Liver (tissue), 9 donors: Measurements from ENCODE around the gene PEF1. TPM values are rescaled to one million over a fixed set of nuclear protein-coding genes. Genes with fewer than 3 reads are reported as not detected.

Experiments used
- DNase-seq: peaks from one replicate; pipeline ENCODE4 v3.0.0-alpha.2; 2017; ENCODE audit warnings: low spot score
- H3K27ac ChIP-seq, 2 donors: one replicate each; pipeline ENCODE4 v1.7.0; 2013; ENCODE audit warnings: inconsistent platforms in 2 of 2, low read length in 2 of 2, control low read depth in 1 of 2, low read depth in 1 of 2, mild to moderate bottlenecking in 1 of 2
- H3K27me3 ChIP-seq, 4 donors: one replicate each; pipeline versions ENCODE4 v1.6.1 to v1.7.0; 2013; ENCODE audit warnings: low read length in 3 of 4, inconsistent platforms in 1 of 4, mild to moderate bottlenecking in 1 of 4, moderate library complexity in 1 of 4; ENCODE audit not compliant: control insufficient read depth in 4 of 4, insufficient read depth in 4 of 4
- H3K36me3 ChIP-seq, 4 donors: one replicate each; pipeline versions ENCODE4 v1.6.1 to v1.7.0; 2013; ENCODE audit warnings: low read length in 3 of 4, mild to moderate bottlenecking in 3 of 4, low read depth in 1 of 4, moderate library complexity in 1 of 4; ENCODE audit not compliant: control insufficient read depth in 4 of 4, insufficient read depth in 3 of 4
- H3K4me1 ChIP-seq, 4 donors: one replicate each; pipeline versions ENCODE4 v1.6.1 to v1.7.0; 2013; ENCODE audit warnings: low read length in 3 of 4, mild to moderate bottlenecking in 3 of 4, moderate library complexity in 1 of 4; ENCODE audit not compliant: control insufficient read depth in 4 of 4, insufficient read depth in 4 of 4
- H3K4me3 ChIP-seq, 3 donors: one replicate each; pipeline versions ENCODE4 v1.6.1 to v1.7.0; 2013; ENCODE audit warnings: low read length in 3 of 3, control low read depth in 1 of 3, low read depth in 1 of 3, mild to moderate bottlenecking in 1 of 3
- H3K9ac ChIP-seq, 2 donors: one replicate each; pipeline ENCODE4 v1.7.0; 2013; ENCODE audit warnings: low read length in 2 of 2, mild to moderate bottlenecking in 2 of 2, moderate library complexity in 2 of 2, control low read depth in 1 of 2, low read depth in 1 of 2
- H3K9me3 ChIP-seq, 4 donors: one replicate each; pipeline versions ENCODE4 v1.6.1 to v1.7.0; 2013; ENCODE audit warnings: low read length in 3 of 4; ENCODE audit not compliant: control insufficient read depth in 4 of 4
- ATF3 ChIP-seq: IDR thresholded peaks from 2 replicates; pipeline ENCODE4 v1.6.1; 2016; ENCODE audit warnings: antibody characterized with exemption
- CTCF ChIP-seq: fragments of 150-350 bp; IDR thresholded peaks from 2 replicates; pipeline ENCODE4 v1.5.1; 2017; ENCODE audit warnings: improper control_type of control experiment, low read depth, low read length; ENCODE audit not compliant: missing input control
- EGR1 ChIP-seq, 2 donors: IDR thresholded peaks; 2 replicates each; pipeline ENCODE4 v1.6.1; 2016 to 2018; ENCODE audit warnings: antibody characterized with exemption in 2 of 2, low read depth in 2 of 2
- FOXA1 ChIP-seq: IDR thresholded peaks from 2 replicates; pipeline ENCODE4 v1.6.1; 2016; ENCODE audit warnings: antibody characterized with exemption
- HNF4A ChIP-seq, 2 donors: conservative IDR thresholded peaks; 2 replicates each; pipeline ENCODE4 v1.6.1; 2016; ENCODE audit warnings: antibody characterized with exemption in 2 of 2, mild to moderate bottlenecking in 2 of 2
- HNF4G ChIP-seq: IDR thresholded peaks from 2 replicates; pipeline ENCODE4 v1.6.1; 2016; ENCODE audit warnings: antibody characterized with exemption
- JUND ChIP-seq, 2 donors: IDR thresholded peaks; 2 replicates each; pipeline ENCODE4 v1.6.1; 2016; ENCODE audit warnings: antibody characterized with exemption in 2 of 2
- MAX ChIP-seq: IDR thresholded peaks from 2 replicates; pipeline ENCODE4 v1.6.1; 2016; ENCODE audit warnings: antibody characterized with exemption
- NR2F2 ChIP-seq: IDR thresholded peaks from 2 replicates; pipeline ENCODE4 v1.6.1; 2016; ENCODE audit warnings: antibody characterized with exemption
- RAD21 ChIP-seq, 2 donors: IDR thresholded peaks; 2 replicates each; pipeline ENCODE4 v1.6.1; 2016; ENCODE audit warnings: antibody characterized with exemption in 2 of 2, mild to moderate bottlenecking in 2 of 2
- REST ChIP-seq: IDR thresholded peaks from 2 replicates; pipeline ENCODE4 v1.6.1; 2016; ENCODE audit warnings: antibody characterized with exemption, mild to moderate bottlenecking
- RXRA ChIP-seq, 2 donors: IDR thresholded peaks; 2 replicates each; pipeline ENCODE4 v1.6.1; 2017 to 2018; ENCODE audit warnings: antibody characterized with exemption in 2 of 2, mild to moderate bottlenecking in 1 of 2
- SP1 ChIP-seq: IDR thresholded peaks from 2 replicates; pipeline ENCODE4 v1.6.1; 2018; ENCODE audit warnings: antibody characterized with exemption, mild to moderate bottlenecking
- TAF1 ChIP-seq: conservative IDR thresholded peaks from 2 replicates; pipeline ENCODE4 v1.6.1; 2016; ENCODE audit warnings: antibody characterized with exemption, mild to moderate bottlenecking
- ZBTB33 ChIP-seq: IDR thresholded peaks from 2 replicates; pipeline ENCODE4 v1.6.1; 2016; ENCODE audit warnings: antibody characterized with exemption
- WGBS: extraction: QIAGEN DNeasy Blood & Tissue Kit; methylation state at CpG from one replicate; pipeline ENCODE4 v1.1.7; 2013; 5-methylcytosine and 5-hydroxymethylcytosine counted together
- polyA plus RNA-seq, 2 donors: library from polyadenylated mRNA; stranded (reverse) in 1 of 2; unstranded in 1 of 2; fragments of 200-250 nt in 1 of 2; fragments of >200 nt in 1 of 2; fragmentation: Nextera tagmentation in 1 of 2; extraction: Ambion mirVana in 1 of 2; gene quantifications; one replicate each; pipeline versions ENCODE4 v1.2.1 to v1.2.3, GENCODE V29; 2013 to 2015
- total RNA-seq, 2 donors: library from RNA; depleted of rRNA; stranded (reverse); fragments of >200 nt; gene quantifications; one replicate each; pipeline ENCODE4 v1.2.3, GENCODE V29; 2014
- donor health status: healthy.
- donor health status: healthy.
- donor health status: healthy.
- donor health status: healthy.
- donor health status: healthy.

PEF1 gene
- total and polyA plus RNA-seq, 4 donors = 27.7 to 46.8 (median 32.2) TPM

GRCh38 chr1:31655104-31655503 lies 10.4 kb upstream of the PEF1 start:
- no peak overlapping the region for H3K4me3 ChIP-seq
- 92% methylated on average over 6 of the region's 6 CpGs for WGBS
- no peak overlapping the region for H3K9ac ChIP-seq
- TF ChIP-seq SP1 = no peak
- no peak for TF ChIP-seq MAX
- no peak for TF ChIP-seq REST
- TF ChIP-seq RXRA (IDR thresholded peaks at IDR 0.05) = no peak
- TF ChIP-seq RAD21 (IDR thresholded peaks at IDR 0.05) = no peak
- TF ChIP-seq HNF4G = no peak
- no peak for TF ChIP-seq CTCF
- no peak for TF ChIP-seq NR2F2
- no peak for TF ChIP-seq JUND (IDR thresholded peaks at IDR 0.05)
- no peak for TF ChIP-seq TAF1
- TF ChIP-seq EGR1 (IDR thresholded peaks at IDR 0.05; ENCODE audit: low read depth in 2 of 2) = no peak
- no peak for TF ChIP-seq HNF4A (conservative IDR thresholded peaks at IDR 0.05)
- H3K27me3 ChIP-seq = no peaks in the 10 kb centered on the region
- no peaks in the 10 kb centered on the region for H3K36me3 ChIP-seq
- no peak overlapping the region for H3K27ac ChIP-seq
- DNase-seq = no peak
- no peaks in the 10 kb centered on the region for H3K4me1 ChIP-seq
- no peaks in the 10 kb centered on the region for H3K9me3 ChIP-seq

- Histone ChIP-seq H3K36me3 (no peaks in the 10 kb centered on the region), H3K27me3 (no peaks in the 10 kb centered on the region), H3K9me3 (no peaks in the 10 kb centered on the region), H3K4me3 (no peak overlapping the region), H3K4me1 (no peaks in the 10 kb centered on the region), H3K27ac (no peak overlapping the region), H3K9ac (no peak overlapping the region)
- DNase-seq = no peak
- TF ChIP-seq TAF1 (no peak), ZBTB33 (no peak), FOXA1 (no peak), ATF3 (no peak), NR2F2 (no peak), CTCF (no peak)
- WGBS = 92% methylated on average over 5 of the region's 5 CpGs
Observed at GRCh38 chr1:31654474-31654776, 9.7 kb upstream of the PEF1 start.
